ENCODE results near the gene DRICH1.

DNA sequence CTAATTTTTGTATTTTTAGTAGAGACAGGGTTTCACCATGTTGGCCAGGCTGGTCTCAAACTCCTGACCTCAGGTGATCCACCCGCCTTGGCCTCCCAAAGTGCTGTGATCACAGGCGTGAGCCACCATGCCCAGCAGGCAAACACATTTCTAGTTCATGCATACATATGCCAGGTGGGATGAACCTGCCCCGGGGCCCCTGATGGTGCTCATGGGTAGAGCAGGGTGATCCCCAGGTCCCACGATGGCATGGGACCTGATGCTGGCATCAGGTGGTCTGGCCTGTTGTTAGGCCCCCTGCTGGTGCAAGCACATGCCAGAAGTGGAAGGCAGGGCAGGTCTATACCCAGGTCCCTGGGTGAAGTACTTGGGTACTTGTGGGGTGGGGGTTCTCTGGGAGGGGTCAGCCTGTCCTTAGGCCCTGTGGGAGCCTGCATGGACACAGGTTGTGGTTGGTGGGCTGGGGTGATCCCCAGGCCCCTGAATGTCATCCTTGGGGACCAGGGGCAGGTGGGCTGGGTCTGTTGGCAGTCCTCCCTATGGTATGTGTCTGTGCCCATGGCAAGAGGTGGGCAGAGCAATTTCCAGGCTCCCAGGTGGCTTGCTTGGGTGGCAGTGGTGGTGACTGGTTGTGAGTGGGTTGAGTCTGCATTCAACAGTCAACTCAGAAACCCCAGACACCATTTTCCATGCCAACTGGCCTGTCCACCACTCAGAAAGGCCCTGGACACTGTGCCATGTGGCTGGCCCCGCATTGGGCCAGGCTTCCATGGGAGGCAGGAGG, 49.1 kb upstream of the DRICH1 start:
- TF ChIP-seq, protein P1, sequence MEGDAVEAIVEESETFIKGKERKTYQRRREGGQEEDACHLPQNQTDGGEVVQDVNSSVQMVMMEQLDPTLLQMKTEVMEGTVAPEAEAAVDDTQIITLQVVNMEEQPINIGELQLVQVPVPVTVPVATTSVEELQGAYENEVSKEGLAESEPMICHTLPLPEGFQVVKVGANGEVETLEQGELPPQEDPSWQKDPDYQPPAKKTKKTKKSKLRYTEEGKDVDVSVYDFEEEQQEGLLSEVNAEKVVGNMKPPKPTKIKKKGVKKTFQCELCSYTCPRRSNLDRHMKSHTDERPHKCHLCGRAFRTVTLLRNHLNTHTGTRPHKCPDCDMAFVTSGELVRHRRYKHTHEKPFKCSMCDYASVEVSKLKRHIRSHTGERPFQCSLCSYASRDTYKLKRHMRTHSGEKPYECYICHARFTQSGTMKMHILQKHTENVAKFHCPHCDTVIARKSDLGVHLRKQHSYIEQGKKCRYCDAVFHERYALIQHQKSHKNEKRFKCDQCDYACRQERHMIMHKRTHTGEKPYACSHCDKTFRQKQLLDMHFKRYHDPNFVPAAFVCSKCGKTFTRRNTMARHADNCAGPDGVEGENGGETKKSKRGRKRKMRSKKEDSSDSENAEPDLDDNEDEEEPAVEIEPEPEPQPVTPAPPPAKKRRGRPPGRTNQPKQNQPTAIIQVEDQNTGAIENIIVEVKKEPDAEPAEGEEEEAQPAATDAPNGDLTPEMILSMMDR (conservative IDR thresholded peaks at IDR 0.05; ENCODE audit: low read depth, low read length), result no peak
- no peak for TF ChIP-seq EZH2 (IDR thresholded peaks at IDR 0.05; ENCODE audit: low read length, unreplicated experiment)
- no peak for TF ChIP-seq EZH2phosphoT487 (IDR thresholded peaks at IDR 0.05; ENCODE audit: borderline replicate concordance, low read length)

All from PC-3 (cell line).